Trophoblast cell (in vitro differentiated cells and primary cell): ENCODE results near the gene STK25.
A peak's percentile ranks its signal among the peaks of the same experiment; 100 is the strongest.

Experiments
- DNase-seq, 2 donors: peaks; one replicate each; pipeline ENCODE4 v3.0.0-alpha.2; 2016
- H2AFZ ChIP-seq: 2 replicates; pipeline ENCODE4 v1.6.1; 2013; ENCODE audit warnings: low read length, moderate library complexity, mild to moderate bottlenecking; ENCODE audit not compliant: insufficient read depth, poor library complexity
- H2AK5ac ChIP-seq: 2 replicates; pipeline ENCODE4 v1.6.1; 2013; ENCODE audit warnings: mild to moderate bottlenecking, low read length
- H2BK120ac ChIP-seq: 2 replicates; pipeline ENCODE4 v1.6.1; 2013; ENCODE audit warnings: low read length, mild to moderate bottlenecking, moderate library complexity; ENCODE audit not compliant: insufficient read depth, poor library complexity
- H2BK12ac ChIP-seq: 2 replicates; pipeline ENCODE4 v1.6.1; 2013; ENCODE audit warnings: mild to moderate bottlenecking, low read length, moderate library complexity
- H2BK5ac ChIP-seq: 2 replicates; pipeline ENCODE4 v1.6.1; 2013; ENCODE audit warnings: low read length, low read depth, moderate library complexity, mild to moderate bottlenecking; ENCODE audit not compliant: poor library complexity
- H3K14ac ChIP-seq: 2 replicates; pipeline ENCODE4 v1.6.1; 2013; ENCODE audit warnings: mild to moderate bottlenecking, low read length
- H3K18ac ChIP-seq: 2 replicates; pipeline ENCODE4 v1.6.1; 2013; ENCODE audit warnings: mild to moderate bottlenecking, low read length
- H3K23ac ChIP-seq: 2 replicates; pipeline ENCODE4 v1.6.1; 2013; ENCODE audit warnings: low read length
- H3K27ac ChIP-seq: 2 replicates; pipeline ENCODE4 v1.5.1; 2013; ENCODE audit warnings: low read depth, mild to moderate bottlenecking, inconsistent platforms, low read length, moderate library complexity
- H3K27me3 ChIP-seq: 2 replicates; pipeline ENCODE4 v1.6.1; 2013; ENCODE audit warnings: inconsistent platforms, mild to moderate bottlenecking, low read length, moderate library complexity; ENCODE audit not compliant: insufficient read depth
- H3K36me3 ChIP-seq, 2 experiments: 1 replicate in 1 of 2; 2 replicates in 1 of 2; pipeline ENCODE4 v1.6.1; 2013; ENCODE audit warnings: low read length in 2 of 2, mild to moderate bottlenecking in 2 of 2, moderate library complexity in 1 of 2; ENCODE audit not compliant: insufficient read depth in 2 of 2, control insufficient read depth in 1 of 2
- H3K4ac ChIP-seq: 2 replicates; pipeline ENCODE4 v1.6.1; 2013; ENCODE audit warnings: low read depth, mild to moderate bottlenecking, low read length, moderate library complexity
- H3K4me1 ChIP-seq, 2 experiments: 1 replicate in 1 of 2; 2 replicates in 1 of 2; pipeline ENCODE4 v1.6.1; 2013; ENCODE audit warnings: low read length in 2 of 2, mild to moderate bottlenecking in 2 of 2, moderate library complexity in 1 of 2; ENCODE audit not compliant: insufficient read depth in 2 of 2, control insufficient read depth in 1 of 2
- H3K4me2 ChIP-seq: 2 replicates; pipeline ENCODE4 v1.6.1; 2013; ENCODE audit warnings: inconsistent platforms, mild to moderate bottlenecking, low read length, moderate library complexity
- H3K4me3 ChIP-seq: 2 replicates; pipeline ENCODE4 v1.5.1; 2013; ENCODE audit warnings: mild to moderate bottlenecking, low read depth, low read length, inconsistent platforms
- H3K79me1 ChIP-seq: one replicate; pipeline ENCODE4 v1.6.1; 2013; ENCODE audit warnings: low read length
- H3K79me2 ChIP-seq: 2 replicates; pipeline ENCODE4 v1.6.1; 2013; ENCODE audit warnings: low read length, mild to moderate bottlenecking; ENCODE audit not compliant: control insufficient read depth, insufficient read depth, poor library complexity
- H3K9ac ChIP-seq: 2 replicates; pipeline ENCODE4 v1.6.1; 2013; ENCODE audit warnings: mild to moderate bottlenecking, low read length
- H3K9me3 ChIP-seq: 2 replicates; pipeline ENCODE4 v1.6.1; 2013; ENCODE audit warnings: low read depth, mild to moderate bottlenecking, control low read depth, inconsistent platforms, low read length; ENCODE audit not compliant: insufficient read depth
- H4K12ac ChIP-seq: 2 replicates; pipeline ENCODE4 v1.6.1; 2013; ENCODE audit warnings: low read depth, mild to moderate bottlenecking, low read length, moderate library complexity
- H4K8ac ChIP-seq: 2 replicates; pipeline ENCODE4 v1.6.1; 2013; ENCODE audit warnings: low read depth, mild to moderate bottlenecking, low read length, moderate library complexity
- H4K91ac ChIP-seq: one replicate; pipeline ENCODE4 v1.6.1; 2013; ENCODE audit warnings: low read depth, mild to moderate bottlenecking, low read length, moderate library complexity
- WGBS: extraction: QIAGEN DNeasy Blood & Tissue Kit; methylation state at CpG from one replicate; pipeline ENCODE4 v1.1.7; 2013; ENCODE audit warnings: missing lambda C conversion rate; ENCODE audit not compliant: insufficient read length, insufficient coverage; ENCODE audit errors: extremely low coverage; 5-methylcytosine and 5-hydroxymethylcytosine counted together

Gene STK25

GRCh38 chr2:241501099-241501541, 7.3 kb downstream of the STK25 start:
- H2AK5ac ChIP-seq = no peak overlapping the region
- H3K36me3 ChIP-seq = peaks cover 62 to 63% of the 10 kb centered on the region in 2 experiments
- no peak overlapping the region for H3K23ac ChIP-seq
- H3K27ac ChIP-seq = no peak overlapping the region
- DNase-seq = no peak
- no CpG with 5 or more reads among the region's 12 CpGs for WGBS
- H4K8ac ChIP-seq = no peak overlapping the region
- no peak overlapping the region for H2AFZ ChIP-seq
- no peak overlapping the region for H3K4me3 ChIP-seq
- H3K18ac ChIP-seq = peak overlapping the region; percentile 50
- peaks cover 2 to 5% of the 10 kb centered on the region in 2 experiments for H3K4me1 ChIP-seq
- H3K4me2 ChIP-seq = no peak overlapping the region
- no peak overlapping the region for H4K12ac ChIP-seq
- no peak overlapping the region for H3K4ac ChIP-seq
- no peak overlapping the region for H4K91ac ChIP-seq
- no peak overlapping the region for H2BK12ac ChIP-seq
- H3K9ac ChIP-seq = no peak overlapping the region
- peaks cover 5% of the 10 kb centered on the region for H3K9me3 ChIP-seq
- no peak overlapping the region for H2BK120ac ChIP-seq
- no peak overlapping the region for H2BK5ac ChIP-seq
- no peaks in the 10 kb centered on the region for H3K27me3 ChIP-seq
- H3K79me2 ChIP-seq = peaks cover 3% of the 10 kb centered on the region
- H3K14ac ChIP-seq = no peak overlapping the region
- H3K79me1 ChIP-seq = no peaks in the 10 kb centered on the region

DNA sequence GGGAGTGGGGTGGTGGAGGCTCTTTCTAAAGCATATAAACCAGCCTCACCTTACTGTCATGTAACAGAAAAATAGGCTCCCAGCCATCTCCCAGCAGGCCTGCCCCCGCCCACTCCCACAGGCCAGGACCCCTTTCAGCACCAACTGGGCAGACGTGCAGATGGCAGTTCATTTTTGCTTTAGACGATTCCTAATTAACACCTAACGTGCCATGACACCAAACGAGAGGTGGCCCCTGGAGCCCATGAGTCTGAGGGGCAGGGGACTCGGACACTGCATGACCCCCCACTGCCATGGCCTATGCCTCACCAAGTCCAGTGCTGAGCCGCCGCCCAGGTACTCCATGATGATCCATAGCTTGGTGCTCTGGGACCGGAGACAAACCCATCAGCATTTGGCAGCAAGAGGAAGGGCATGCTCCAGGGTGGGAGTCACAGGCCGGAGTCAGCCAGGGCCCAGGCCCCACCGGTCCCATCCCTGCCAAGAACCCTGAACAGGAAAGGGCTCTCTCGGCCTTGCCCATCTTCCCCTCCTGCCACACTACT, 7.9 kb downstream of the STK25 start:
- no peak overlapping the region for H4K91ac ChIP-seq
- H2AFZ ChIP-seq = no peak overlapping the region
- WGBS = no CpG with 5 or more reads among the region's 12 CpGs
- no peak overlapping the region for H2BK12ac ChIP-seq
- no peaks in the 10 kb centered on the region for H3K79me1 ChIP-seq
- no peak overlapping the region for H3K18ac ChIP-seq
- H3K79me2 ChIP-seq = no peaks in the 10 kb centered on the region
- no peak overlapping the region for H3K4me2 ChIP-seq
- H3K27ac ChIP-seq = no peak overlapping the region
- H3K9me3 ChIP-seq = peaks cover 5% of the 10 kb centered on the region
- H4K8ac ChIP-seq = no peak overlapping the region
- no peak overlapping the region for H3K4me3 ChIP-seq
- H2BK5ac ChIP-seq = no peak overlapping the region
- H3K36me3 ChIP-seq = peaks cover 63 to 67% of the 10 kb centered on the region in 2 experiments
- no peak overlapping the region for H2BK120ac ChIP-seq
- H3K27me3 ChIP-seq = no peaks in the 10 kb centered on the region
- H3K14ac ChIP-seq = no peak overlapping the region
- H3K23ac ChIP-seq = no peak overlapping the region
- H4K12ac ChIP-seq = no peak overlapping the region
- H3K9ac ChIP-seq = no peak overlapping the region
- no peak overlapping the region for H2AK5ac ChIP-seq
- no peak overlapping the region for H3K4ac ChIP-seq
- H3K4me1 ChIP-seq = peaks cover 0 to under 1% of the 10 kb centered on the region in 2 experiments
- no peak for DNase-seq

DNA sequence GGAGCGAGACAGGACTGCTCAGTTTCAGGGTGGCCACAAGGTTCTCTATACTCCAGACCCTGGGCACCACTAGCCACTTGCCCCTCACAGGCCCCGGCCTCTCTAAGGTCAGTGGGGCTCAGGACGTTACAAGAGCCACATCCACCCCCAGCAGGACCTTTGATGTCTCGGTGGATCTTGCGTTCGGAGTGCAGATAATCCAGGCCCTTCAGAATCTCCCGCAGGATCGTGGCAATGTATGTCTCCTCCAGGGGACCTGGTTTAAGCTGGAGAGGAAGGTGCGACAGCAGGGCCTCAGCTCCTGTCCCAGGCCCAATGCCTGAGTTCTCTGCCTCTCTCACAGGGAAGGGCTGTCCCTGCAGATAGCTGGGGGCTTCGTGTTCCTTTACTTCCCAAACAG, 8.4 kb downstream of the STK25 start:
- no peak overlapping the region for H3K18ac ChIP-seq
- H4K12ac ChIP-seq = no peak overlapping the region
- H3K79me1 ChIP-seq = no peaks in the 10 kb centered on the region
- no peak overlapping the region for H3K4me2 ChIP-seq
- no peak overlapping the region for H2AFZ ChIP-seq
- H3K79me2 ChIP-seq = no peaks in the 10 kb centered on the region
- no peak overlapping the region for H3K4ac ChIP-seq
- H3K9me3 ChIP-seq = peaks cover 5% of the 10 kb centered on the region
- no peaks in the 10 kb centered on the region for H3K27me3 ChIP-seq
- H4K91ac ChIP-seq = no peak overlapping the region
- no peak overlapping the region for H4K8ac ChIP-seq
- H2BK5ac ChIP-seq = no peak overlapping the region
- no peak overlapping the region for H3K23ac ChIP-seq
- no peak overlapping the region for H3K4me3 ChIP-seq
- DNase-seq = no peak
- H3K14ac ChIP-seq = no peak overlapping the region
- H3K36me3 ChIP-seq = peaks cover 68 to 71% of the 10 kb centered on the region in 2 experiments
- H2BK120ac ChIP-seq = no peak overlapping the region
- no peaks in the 10 kb centered on the region for H3K4me1 ChIP-seq
- no peak overlapping the region for H3K27ac ChIP-seq
- H3K9ac ChIP-seq = no peak overlapping the region
- WGBS = no CpG with 5 or more reads among the region's 10 CpGs
- no peak overlapping the region for H2AK5ac ChIP-seq
- no peak overlapping the region for H2BK12ac ChIP-seq

- Histone ChIP-seq H2AK5ac (no peak overlapping the region), H4K91ac (no peak overlapping the region), H3K27ac (no peak overlapping the region), H3K4ac (no peak overlapping the region), H2BK12ac (no peak overlapping the region), H2AFZ (no peak overlapping the region), H3K4me1 (no peaks in the 10 kb centered on the region), H4K8ac (no peak overlapping the region), H3K27me3 (no peaks in the 10 kb centered on the region), H3K23ac (no peak overlapping the region), H4K12ac (no peak overlapping the region), H2BK5ac (no peak overlapping the region), H3K14ac (no peak overlapping the region), H3K18ac (peak overlapping the region; percentile 15), H3K79me2 (no peaks in the 10 kb centered on the region), H3K79me1 (no peaks in the 10 kb centered on the region), H3K4me2 (no peak overlapping the region), H3K4me3 (no peak overlapping the region), H3K9ac (no peak overlapping the region), H3K9me3 (peaks cover 5% of the 10 kb centered on the region), H2BK120ac (no peak overlapping the region), H3K36me3 (peaks cover 72 to 78% of the 10 kb centered on the region in 2 experiments)
- WGBS = no CpG with 5 or more reads among the region's 28 CpGs
- DNase-seq = no peak
Measured at GRCh38 chr2:241499146-241499965, 9.0 kb downstream of the STK25 start.
